Measurements from ENCODE around the gene PRAC2.

Gene PRAC2

GRCh38 chr17:48720266-48721008, 2.5 kb upstream of the PRAC2 start:
- DNase-seq = peak; percentile 18

- DNase-seq = no peak
Observed at GRCh38 chr17:48721009-48721402, 2.0 kb upstream of the PRAC2 start.

- DNase-seq = no peak
Observed at GRCh38 chr17:48722201-48722907, 631 bp upstream of the PRAC2 start, which contains the start of gene PRAC1. Gene PRAC1 (minus strand): TSS chr17:48722518. CDS start chr17:48722392, 126 bp downstream.

- peak; percentile 57 for DNase-seq
Observed at GRCh38 chr17:48723423-48724250, 652 bp downstream of the PRAC2 start.

GRCh38 chr17:48724251-48725003, 1.4 kb downstream of the PRAC2 start:
- DNase-seq = peak; percentile 70

- no peak for DNase-seq
Observed at GRCh38 chr17:48725004-48725287, 2.0 kb downstream of the PRAC2 start.

- no peak for DNase-seq
Observed at GRCh38 chr17:48725288-48726064, 2.5 kb downstream of the PRAC2 start.

GRCh38 chr17:48726114-48726915, 3.3 kb downstream of the PRAC2 start:
- DNase-seq = no peak

- no peak for DNase-seq
Observed at GRCh38 chr17:48726916-48727286, 3.9 kb downstream of the PRAC2 start.

GRCh38 chr17:48727415-48728175, 4.6 kb downstream of the PRAC2 start:
- DNase-seq = no peak

GRCh38 chr17:48728232-48729231, 5.5 kb downstream of the PRAC2 start, which contains the start of gene HOXB13:
Gene HOXB13 (minus strand): TSS chr17:48728750. CDS start chr17:48728593, 157 bp downstream.
- peak; percentile 67 for DNase-seq

- DNase-seq = no peak
Observed at GRCh38 chr17:48729335-48730239, 6.6 kb downstream of the PRAC2 start.

GRCh38 chr17:48730240-48730550, 7.2 kb downstream of the PRAC2 start:
- DNase-seq = no peak

GRCh38 chr17:48731355-48731754, 8.4 kb downstream of the PRAC2 start:
- no peak for DNase-seq

- no peak for DNase-seq
Observed at GRCh38 chr17:48732688-48733629, 10.0 kb downstream of the PRAC2 start.

GRCh38 chr17:48733632-48734328, 10.8 kb downstream of the PRAC2 start:
- DNase-seq = no peak

All from fibroblast of skin of back (primary cell).